Left ventricle myocardium inferior (tissue), 1 donor: ENCODE measurements around the gene ADCY9. TPM values are rescaled to one million over a fixed set of nuclear protein-coding genes. Genes with fewer than 3 reads are reported as not detected.

Experiments used
- DNase-seq: peaks from one replicate; pipeline ENCODE4 v3.0.0-alpha.2; 2020
- H3K27ac ChIP-seq: fragments of 200-600 bp; replicated peaks from 2 replicates; pipeline ENCODE4 v1.8.0; 2021
- H3K27me3 ChIP-seq: fragments of 200-600 bp; 2 replicates; pipeline ENCODE4 v1.8.0; 2021; ENCODE audit warnings: low read depth
- H3K36me3 ChIP-seq: fragments of 200-600 bp; 2 replicates; pipeline ENCODE4 v1.8.0; 2021
- H3K4me1 ChIP-seq: fragments of 200-600 bp; 2 replicates; pipeline ENCODE4 v1.8.0; 2021
- H3K4me3 ChIP-seq: fragments of 200-600 bp; 2 replicates; pipeline ENCODE4 v1.8.0; 2021; ENCODE audit warnings: mild to moderate bottlenecking, moderate library complexity
- H3K9me3 ChIP-seq: fragments of 200-600 bp; replicated peaks from 2 replicates; pipeline ENCODE4 v1.8.0; 2021
- intact Hi-C: fragments of 100-400 bp; cut with micrococcal nuclease; formaldehyde crosslinking; loops from one replicate; pipeline ENCODE4 v1.11.0; 2022
- long read RNA-seq: library from polyadenylated mRNA; unstranded; transcript quantifications from one replicate; pipeline ENCODE4 v2.0.0, GENCODE V29; 2021
- total RNA-seq: library from RNA; stranded (reverse); fragmentation: NEBNext Ultra II Directional; extraction: Animal tissue kit (Norgen Biotek cat#: 25700); gene quantifications from one replicate; pipeline ENCODE4 v1.2.1, GENCODE V29; 2021
- TF ChIP-seq, protein P1 (sequence below): fragments of 200-600 bp; IDR thresholded peaks from 2 replicates; pipeline ENCODE4 v1.8.0; 2021; ENCODE audit warnings: antibody characterized with exemption, mild to moderate bottlenecking, borderline replicate concordance
- donor health status: DM: no; HTN: yes; CAD: no; lungs with severe emphysema.

The ADCY9 gene
- total RNA-seq = 44.3 TPM
- long read RNA-seq, full-length matches to known transcripts = 4 of 62 reads
- long read RNA-seq, partial matches to known transcripts = 22 of 62 reads
- long read RNA-seq, other reads (novel, unspliced or antisense) = 36 of 62 reads

DNA sequence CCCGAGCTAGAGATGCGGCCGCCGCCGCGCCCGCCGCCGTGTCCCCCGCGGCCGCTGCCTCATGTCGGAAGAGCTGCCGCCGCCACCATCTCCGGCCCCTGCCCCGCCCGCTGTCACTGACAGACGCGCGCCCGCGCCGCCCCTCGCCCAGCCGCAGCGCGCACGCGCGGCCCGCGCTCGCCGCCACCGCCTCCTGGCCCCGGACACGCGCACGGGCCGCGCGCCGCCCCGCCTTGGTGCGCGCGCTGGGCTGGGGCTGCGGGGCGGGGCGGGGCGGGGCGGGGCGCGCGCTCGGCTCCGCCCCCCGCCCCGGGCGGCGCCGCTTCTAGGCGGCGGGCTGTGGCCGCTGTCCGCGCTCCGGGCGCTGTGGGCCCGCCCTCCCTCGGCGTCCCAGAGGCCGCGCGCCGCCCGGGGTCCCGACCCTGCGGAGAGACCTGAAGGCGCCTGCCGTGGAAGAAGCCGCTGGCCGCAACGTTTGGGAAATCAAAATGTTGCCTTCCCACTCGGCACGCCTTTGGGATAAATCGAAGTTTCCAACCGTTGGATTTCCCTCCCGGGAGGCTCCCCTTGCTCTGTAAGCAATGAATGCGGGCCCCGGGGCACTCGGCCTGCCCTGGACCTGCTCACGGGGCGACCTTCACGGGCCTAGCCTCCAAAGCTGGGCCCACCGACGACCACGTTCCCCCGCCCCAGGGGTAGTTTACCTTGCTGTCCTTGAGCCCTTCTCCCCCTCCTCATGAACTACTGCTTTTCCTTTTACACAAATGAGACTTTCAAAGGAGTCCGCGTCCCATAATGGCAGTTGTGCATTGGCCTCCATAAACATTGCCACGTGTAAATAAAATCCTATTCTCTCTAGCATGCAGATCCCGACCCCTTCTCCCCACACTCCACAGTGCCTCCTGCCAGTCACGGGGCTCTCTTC is at the start of gene ADCY9:
Gene ADCY9, minus strand, starts transcription at position 118 of the 925 bp plus-strand sequence. CDS start 1,000 bp downstream, outside the sequence.
- peak; percentile 85 for DNase-seq
- intact Hi-C loops = no loop called here
- no peaks in the 10 kb centered on the region for H3K9me3 ChIP-seq

DNA sequence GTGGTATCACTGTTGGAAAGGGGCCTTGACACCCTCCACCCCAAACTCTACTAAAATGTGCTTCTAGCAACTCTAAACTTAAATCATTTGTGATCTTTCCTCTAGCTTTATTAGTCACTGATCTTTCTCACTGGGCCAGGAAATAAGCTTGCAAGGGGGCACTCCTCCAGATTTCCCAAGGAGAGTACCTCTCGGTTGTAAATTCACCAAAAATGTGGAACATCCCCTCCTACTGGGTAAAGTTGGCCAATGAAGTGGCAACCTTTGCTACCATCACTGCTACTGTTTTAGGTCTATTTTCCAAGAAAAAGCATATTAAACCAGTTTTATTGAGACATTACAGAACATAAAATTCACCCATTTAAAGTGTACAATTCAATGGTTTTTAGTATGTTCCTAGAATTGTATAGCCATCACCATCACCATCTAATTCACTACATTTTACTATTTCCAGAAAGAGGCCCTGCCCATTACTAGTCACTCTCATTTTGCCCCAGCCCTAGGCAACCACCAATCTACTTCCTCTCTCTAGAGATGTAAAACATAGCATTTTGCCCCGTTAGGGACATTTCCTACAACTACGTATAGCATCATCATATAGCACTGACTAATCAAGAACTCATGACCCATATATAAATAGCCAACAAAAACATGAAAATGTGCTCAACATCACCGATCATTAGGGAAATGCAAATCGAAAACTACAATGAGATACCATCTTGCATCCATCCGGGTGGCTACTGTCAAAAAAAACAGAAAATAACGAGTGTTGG is 44.6 kb upstream of the ADCY9 start:
- Histone ChIP-seq H3K4me3 (no peak overlapping the region), H3K36me3 (no peaks in the 10 kb centered on the region), H3K4me1 (no peaks in the 10 kb centered on the region), H3K27me3 (no peaks in the 10 kb centered on the region), H3K27ac (no peak overlapping the region), H3K9me3 (no peaks in the 10 kb centered on the region)
- intact Hi-C loops = loop anchor here (10.0 kb wide), 1 partner anchor 176 kb away; no protein-coding TSS in a partner anchor
- DNase-seq = no peak
- TF ChIP-seq, protein P1, sequence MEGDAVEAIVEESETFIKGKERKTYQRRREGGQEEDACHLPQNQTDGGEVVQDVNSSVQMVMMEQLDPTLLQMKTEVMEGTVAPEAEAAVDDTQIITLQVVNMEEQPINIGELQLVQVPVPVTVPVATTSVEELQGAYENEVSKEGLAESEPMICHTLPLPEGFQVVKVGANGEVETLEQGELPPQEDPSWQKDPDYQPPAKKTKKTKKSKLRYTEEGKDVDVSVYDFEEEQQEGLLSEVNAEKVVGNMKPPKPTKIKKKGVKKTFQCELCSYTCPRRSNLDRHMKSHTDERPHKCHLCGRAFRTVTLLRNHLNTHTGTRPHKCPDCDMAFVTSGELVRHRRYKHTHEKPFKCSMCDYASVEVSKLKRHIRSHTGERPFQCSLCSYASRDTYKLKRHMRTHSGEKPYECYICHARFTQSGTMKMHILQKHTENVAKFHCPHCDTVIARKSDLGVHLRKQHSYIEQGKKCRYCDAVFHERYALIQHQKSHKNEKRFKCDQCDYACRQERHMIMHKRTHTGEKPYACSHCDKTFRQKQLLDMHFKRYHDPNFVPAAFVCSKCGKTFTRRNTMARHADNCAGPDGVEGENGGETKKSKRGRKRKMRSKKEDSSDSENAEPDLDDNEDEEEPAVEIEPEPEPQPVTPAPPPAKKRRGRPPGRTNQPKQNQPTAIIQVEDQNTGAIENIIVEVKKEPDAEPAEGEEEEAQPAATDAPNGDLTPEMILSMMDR = peak; percentile 11

More for the DNA sequence above, at the start of gene ADCY9:
- H3K27ac ChIP-seq = peak within 1 kb of the TSS; percentile 82
- no peaks in the 10 kb centered on the region for H3K27me3 ChIP-seq
- TF ChIP-seq, protein P1 = no peak
- H3K4me3 ChIP-seq = peak within 1 kb of the TSS; percentile 82
- H3K4me1 ChIP-seq = peaks cover 49% of the 10 kb centered on the region
- no peaks in the 10 kb centered on the region for H3K36me3 ChIP-seq

DNA sequence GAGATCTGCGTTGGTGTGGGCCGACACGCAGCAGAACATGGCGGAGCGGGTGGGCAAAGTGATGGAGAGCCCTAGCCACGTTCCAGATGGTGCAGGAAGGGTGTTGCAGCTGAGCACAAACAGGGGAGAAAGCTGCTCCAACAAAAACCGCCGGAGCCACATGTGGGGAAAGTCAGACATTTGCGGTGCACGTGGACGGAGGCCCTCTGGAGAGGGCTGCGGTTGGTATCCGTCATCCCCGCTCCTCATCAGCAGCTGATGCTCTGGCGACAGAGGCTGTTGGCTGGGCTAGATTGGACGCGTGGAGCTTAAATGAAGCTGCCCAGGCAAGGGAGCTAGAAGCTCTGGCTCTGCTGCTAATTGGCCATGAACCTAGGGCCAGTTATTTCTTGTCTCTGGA is 43.5 kb upstream of the ADCY9 start:
- TF ChIP-seq, protein P1 = no peak
- no peaks in the 10 kb centered on the region for H3K9me3 ChIP-seq
- H3K36me3 ChIP-seq = no peaks in the 10 kb centered on the region
- intact Hi-C loops = loop anchor here (10.0 kb wide), 1 partner anchor 175 kb away; no protein-coding TSS in a partner anchor
- no peak overlapping the region for H3K27ac ChIP-seq
- no peaks in the 10 kb centered on the region for H3K4me1 ChIP-seq
- DNase-seq = no peak
- H3K27me3 ChIP-seq = no peaks in the 10 kb centered on the region
- H3K4me3 ChIP-seq = no peak overlapping the region

DNA sequence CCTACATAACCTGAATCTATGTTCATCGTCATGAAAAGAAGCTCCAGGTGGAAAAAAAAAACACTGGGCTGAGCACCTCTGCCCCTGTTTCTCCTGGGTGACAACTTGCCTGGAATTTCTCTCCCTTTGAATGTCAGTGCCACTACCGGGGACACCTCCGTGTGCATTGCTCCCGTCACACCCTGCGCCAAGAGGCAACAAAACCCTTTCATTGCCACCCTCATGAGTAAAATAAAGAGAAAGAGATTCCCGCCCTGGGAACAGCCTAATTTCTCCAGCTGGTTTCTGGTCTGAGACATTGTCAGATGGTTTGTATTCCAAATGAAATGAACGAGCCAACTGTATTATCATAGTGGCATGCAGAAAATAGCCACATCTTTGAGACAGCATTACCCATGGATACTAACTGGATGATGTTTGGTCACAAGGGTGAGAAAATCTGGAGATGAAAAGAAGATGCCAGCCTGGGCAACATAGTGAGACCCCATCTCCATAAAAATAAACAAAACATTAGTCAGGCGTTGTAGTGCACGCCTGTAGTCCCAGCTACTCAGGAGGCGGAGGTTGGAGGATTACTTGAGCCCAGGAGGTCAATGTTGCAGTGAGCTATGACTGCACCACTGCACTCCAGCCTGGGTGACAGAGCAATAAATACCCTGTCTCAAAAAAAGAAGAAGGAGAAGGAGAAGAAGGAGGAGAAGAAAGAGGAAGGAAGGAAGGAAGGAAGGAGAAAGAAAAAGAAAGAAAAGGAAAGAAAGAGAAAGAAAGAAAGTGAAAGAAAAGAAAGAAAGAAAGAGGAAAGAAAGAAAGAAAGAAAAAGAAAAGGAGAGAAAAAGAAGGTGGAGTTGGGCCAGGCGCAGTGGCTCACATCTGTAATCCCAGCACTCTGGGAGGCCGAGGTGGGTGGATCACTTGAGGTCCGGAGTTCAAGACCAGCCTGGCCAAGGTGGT is 42.2 kb upstream of the ADCY9 start:
- H3K27me3 ChIP-seq = no peaks in the 10 kb centered on the region
- no peaks in the 10 kb centered on the region for H3K36me3 ChIP-seq
- H3K4me1 ChIP-seq = no peaks in the 10 kb centered on the region
- intact Hi-C loops = no loop called here
- DNase-seq = no peak
- H3K9me3 ChIP-seq = no peaks in the 10 kb centered on the region
- TF ChIP-seq, protein P1 = no peak
- H3K27ac ChIP-seq = no peak overlapping the region
- H3K4me3 ChIP-seq = no peak overlapping the region
